PC-3 (cell line): ENCODE data around the gene USP32.

Experiments used
- CTCF ChIP-seq: fragments of 300-600 bp; sonication (generic); conservative IDR thresholded peaks from 2 replicates; pipeline ENCODE4 v1.5.1; 2017; ENCODE audit warnings: antibody characterized with exemption, low read depth, mild to moderate bottlenecking, low read length
- EZH2 ChIP-seq: fragments of 300-600 bp; sonication (generic); IDR thresholded peaks from one replicate; pipeline ENCODE4 v1.6.1; 2017; ENCODE audit warnings: antibody characterized with exemption, mild to moderate bottlenecking, low read length; ENCODE audit not compliant: unreplicated experiment

- TF ChIP-seq CTCF (no peak), EZH2 (no peak)
Measured at GRCh38 chr17:60318830-60319229, 73.1 kb downstream of the USP32 start.
